Lower lobe of right lung (tissue), 2 donors: Measurements from ENCODE around the gene IL6. TPM values are rescaled to one million over a fixed set of nuclear protein-coding genes. Genes with fewer than 3 reads are reported as not detected.

Experiments
- ATAC-seq, 2 donors: fragments of 200-7000 bp; cut with Tn5 transposase; one replicate each; pipeline ENCODE4 v1.9.1; 2020 to 2022; ENCODE audit warnings: mild to moderate bottlenecking in 2 of 2, moderate library complexity in 2 of 2
- DNase-seq: peaks from one replicate; pipeline ENCODE4 v3.0.0-alpha.2; 2020
- H3K27ac ChIP-seq: fragments of 200-600 bp; one replicate; pipeline ENCODE4 v1.8.0; 2022
- H3K27me3 ChIP-seq: fragments of 200-600 bp; one replicate; pipeline ENCODE4 v1.8.0; 2022; ENCODE audit warnings: low read depth
- H3K36me3 ChIP-seq: fragments of 200-600 bp; one replicate; pipeline ENCODE4 v1.8.0; 2022; ENCODE audit warnings: mild to moderate bottlenecking
- H3K4me1 ChIP-seq: fragments of 200-600 bp; one replicate; pipeline ENCODE4 v1.8.0; 2022
- H3K4me3 ChIP-seq: fragments of 200-600 bp; one replicate; pipeline ENCODE4 v1.8.0; 2022; ENCODE audit warnings: mild to moderate bottlenecking
- H3K9me3 ChIP-seq: fragments of 200-600 bp; one replicate; pipeline ENCODE4 v1.8.0; 2022
- intact Hi-C: fragments of 100-400 bp; cut with DNase I; formaldehyde crosslinking; loops from one replicate; pipeline ENCODE4 v1.11.0; 2022
- total RNA-seq: library from RNA; stranded (reverse); fragmentation: NEBNext Ultra II Directional; extraction: Animal tissue kit (Norgen Biotek cat#: 25700); gene quantifications from one replicate; pipeline ENCODE4 v1.2.1, GENCODE V29; 2021
- TF ChIP-seq, protein P1 (sequence below): fragments of 200-600 bp; IDR thresholded peaks from one replicate; pipeline ENCODE4 v1.8.0; 2022; ENCODE audit warnings: antibody characterized with exemption, mild to moderate bottlenecking
- donor health status: DM: no; HTN: yes; CAD: no; lungs with severe emphysema.

The IL6 gene
- total RNA-seq, 1 donor from 2014 or later, result 8.2 TPM

- H3K36me3 ChIP-seq, result peaks cover 4% of the 10 kb centered on the region
- intact Hi-C loops, result no loop called here
- no peak for ATAC-seq
- H3K4me3 ChIP-seq, result no peak overlapping the region
- no peaks in the 10 kb centered on the region for H3K27me3 ChIP-seq
- DNase-seq, result no peak
- no peaks in the 10 kb centered on the region for H3K9me3 ChIP-seq
- TF ChIP-seq, protein P1, sequence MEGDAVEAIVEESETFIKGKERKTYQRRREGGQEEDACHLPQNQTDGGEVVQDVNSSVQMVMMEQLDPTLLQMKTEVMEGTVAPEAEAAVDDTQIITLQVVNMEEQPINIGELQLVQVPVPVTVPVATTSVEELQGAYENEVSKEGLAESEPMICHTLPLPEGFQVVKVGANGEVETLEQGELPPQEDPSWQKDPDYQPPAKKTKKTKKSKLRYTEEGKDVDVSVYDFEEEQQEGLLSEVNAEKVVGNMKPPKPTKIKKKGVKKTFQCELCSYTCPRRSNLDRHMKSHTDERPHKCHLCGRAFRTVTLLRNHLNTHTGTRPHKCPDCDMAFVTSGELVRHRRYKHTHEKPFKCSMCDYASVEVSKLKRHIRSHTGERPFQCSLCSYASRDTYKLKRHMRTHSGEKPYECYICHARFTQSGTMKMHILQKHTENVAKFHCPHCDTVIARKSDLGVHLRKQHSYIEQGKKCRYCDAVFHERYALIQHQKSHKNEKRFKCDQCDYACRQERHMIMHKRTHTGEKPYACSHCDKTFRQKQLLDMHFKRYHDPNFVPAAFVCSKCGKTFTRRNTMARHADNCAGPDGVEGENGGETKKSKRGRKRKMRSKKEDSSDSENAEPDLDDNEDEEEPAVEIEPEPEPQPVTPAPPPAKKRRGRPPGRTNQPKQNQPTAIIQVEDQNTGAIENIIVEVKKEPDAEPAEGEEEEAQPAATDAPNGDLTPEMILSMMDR, result no peak
- no peaks in the 10 kb centered on the region for H3K4me1 ChIP-seq
- H3K27ac ChIP-seq, result no peak overlapping the region
These were observed 6.8 kb downstream of the IL6 start for GRCh38 chr7:22733761-22734160.

GRCh38 chr7:22743014-22743413 is 16.0 kb downstream of the IL6 start:
- H3K9me3 ChIP-seq, result no peaks in the 10 kb centered on the region
- TF ChIP-seq, protein P1, result no peak
- H3K27me3 ChIP-seq, result no peaks in the 10 kb centered on the region
- no peak for ATAC-seq
- no peak overlapping the region for H3K4me3 ChIP-seq
- H3K36me3 ChIP-seq, result no peaks in the 10 kb centered on the region
- DNase-seq, result no peak
- intact Hi-C loops, result no loop called here
- no peak overlapping the region for H3K27ac ChIP-seq
- H3K4me1 ChIP-seq, result no peaks in the 10 kb centered on the region

DNA sequence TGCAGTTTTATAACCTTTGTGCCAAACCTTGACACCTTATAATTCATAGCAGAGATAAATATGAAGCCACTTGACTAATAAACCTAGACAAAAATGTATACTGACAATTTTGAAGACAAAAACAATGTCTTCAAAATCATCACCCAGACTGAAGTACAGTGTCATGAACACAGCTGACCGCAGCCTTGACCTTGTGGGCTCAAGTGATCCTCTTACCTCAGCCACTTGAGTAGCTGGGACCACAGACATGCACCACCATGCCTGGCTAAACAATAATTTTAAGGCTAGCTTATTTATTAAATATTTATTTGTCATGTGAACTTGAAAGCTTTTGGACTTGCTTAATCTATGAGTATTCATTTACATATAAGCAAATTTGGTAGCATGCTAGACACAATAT is 24.3 kb downstream of the IL6 start:
- TF ChIP-seq, protein P1, result no peak
- Histone ChIP-seq H3K9me3 (no peaks in the 10 kb centered on the region), H3K4me3 (no peak overlapping the region), H3K27me3 (no peaks in the 10 kb centered on the region), H3K4me1 (no peaks in the 10 kb centered on the region), H3K27ac (no peak overlapping the region), H3K36me3 (no peaks in the 10 kb centered on the region)
- DNase-seq, result no peak
- ATAC-seq, result no peak
- intact Hi-C loops, result no loop called here

GRCh38 chr7:22757338-22757994 is 30.5 kb downstream of the IL6 start:
- TF ChIP-seq, protein P1, result no peak
- H3K9me3 ChIP-seq, result peaks cover 8% of the 10 kb centered on the region
- no peak overlapping the region for H3K4me3 ChIP-seq
- no peaks in the 10 kb centered on the region for H3K27me3 ChIP-seq
- no peaks in the 10 kb centered on the region for H3K4me1 ChIP-seq
- ATAC-seq, result no peak
- intact Hi-C loops, result no loop called here
- no peak overlapping the region for H3K27ac ChIP-seq
- H3K36me3 ChIP-seq, result no peaks in the 10 kb centered on the region
- DNase-seq, result no peak

GRCh38 chr7:22758576-22758975 is 31.6 kb downstream of the IL6 start:
- DNase-seq (no peak), ATAC-seq (no peak)
- peaks cover 8% of the 10 kb centered on the region for H3K9me3 ChIP-seq
- no peak overlapping the region for H3K4me3 ChIP-seq
- H3K27ac ChIP-seq, result no peak overlapping the region
- H3K4me1 ChIP-seq, result no peaks in the 10 kb centered on the region
- H3K27me3 ChIP-seq, result no peaks in the 10 kb centered on the region
- intact Hi-C loops, result no loop called here
- H3K36me3 ChIP-seq, result no peaks in the 10 kb centered on the region
- TF ChIP-seq, protein P1, result no peak
